Ammon's horn (tissue), 1 donor: ENCODE results near the gene PCDHA13.
A peak's percentile ranks its signal among the peaks of the same experiment; 100 is the strongest.
"Not testable (repeated sequence)": the region's sequence is repeated elsewhere in the genome, so short reads cannot be mapped to it uniquely, and the experiment has no call there.

Experiments
- DNase-seq: peaks from one replicate; pipeline ENCODE4 v3.0.0-alpha.2; 2016; ENCODE audit warnings: low spot score

The PCDHA13 gene

GRCh38 chr5:140881889-140882590 is at the start of gene PCDHA13:
PCDHA13 (plus strand) TSS chr5:140882124; CDS start chr5:140882269, 145 bp downstream.
- DNase-seq, result no peak

- DNase-seq, result peak; percentile 52
These were observed 47.9 kb upstream of the PCDHA13 start, which contains the start of gene PCDHA7 for GRCh38 chr5:140833993-140834392. PCDHA7 (plus strand) TSS chr5:140834269; CDS start chr5:140834384, 115 bp downstream.

GRCh38 chr5:140834439-140835008 is 47.4 kb upstream of the PCDHA13 start:
- not testable (repeated sequence) for DNase-seq

GRCh38 chr5:140835622-140836510 is 46.1 kb upstream of the PCDHA13 start:
- no peak for DNase-seq

GRCh38 chr5:140840978-140841962 is 40.7 kb upstream of the PCDHA13 start, which contains the start of gene PCDHA8:
PCDHA8 (plus strand) TSS chr5:140841187; CDS start chr5:140841322, 135 bp downstream.
- peak; percentile 55 for DNase-seq

GRCh38 chr5:140842798-140843733 is 38.9 kb upstream of the PCDHA13 start:
- no peak for DNase-seq

- not testable (repeated sequence) for DNase-seq
These were observed 33.5 kb upstream of the PCDHA13 start, which contains the start of gene PCDHA9 for GRCh38 chr5:140848139-140849102. PCDHA9 (plus strand) TSS chr5:140848382; CDS start chr5:140848496, 114 bp downstream.

- DNase-seq, result not testable (repeated sequence)
These were observed 31.9 kb upstream of the PCDHA13 start for GRCh38 chr5:140849831-140850634.

- DNase-seq, result peak; percentile 18
These were observed 25.9 kb upstream of the PCDHA13 start, which contains the start of gene PCDHA10 for GRCh38 chr5:140855772-140856674. PCDHA10 (plus strand) TSS chr5:140855897; CDS start chr5:140856049, 152 bp downstream.

- DNase-seq, result no peak
These were observed 24.5 kb upstream of the PCDHA13 start for GRCh38 chr5:140857177-140857986.

GRCh38 chr5:140857987-140858240 is 24.0 kb upstream of the PCDHA13 start:
- DNase-seq, result no peak

- no peak for DNase-seq
These were observed 19.3 kb upstream of the PCDHA13 start for GRCh38 chr5:140862441-140863295.

- peak; percentile 61 for DNase-seq
These were observed 13.0 kb upstream of the PCDHA13 start, which contains the start of gene PCDHA11 for GRCh38 chr5:140868721-140869554. PCDHA11 (plus strand) TSS chr5:140868957; CDS start chr5:140869104, 147 bp downstream.

GRCh38 chr5:140869555-140869886 is 12.4 kb upstream of the PCDHA13 start:
- no peak for DNase-seq
